Measurements from ENCODE around the gene ABCC8. TPM values are rescaled to one million over a fixed set of nuclear protein-coding genes. Genes with fewer than 3 reads are reported as not detected.
A peak's percentile ranks its signal among the peaks of the same experiment; 100 is the strongest.

ABCC8 gene
- total RNA-seq, 4 donors from 2014 or later: 0.40 to 4.0 (median 3.5) TPM

GRCh38 chr11:17354601-17354991 lies 122.0 kb downstream of the ABCC8 start:
- in situ Hi-C loops (cut with MboI; ENCODE audit: low pct_ligation_motif_present in 1 of 4, low pct_unique_long_range_greater_than_20kb in 1 of 4, low sequenced_read_pairs in 3 of 4) (no loop called here), intact Hi-C loops (cut with DNase I; ENCODE audit: low total_unique reads) (no loop called here)
- TF ChIP-seq POLR2AphosphoS5 (IDR thresholded peaks at IDR 0.05) (no peak), CTCF (IDR thresholded peaks at IDR 0.05) (peak; percentile 61 to 73 (median 67))
- Histone ChIP-seq H3K27me3 (no peaks in the 10 kb centered on the region), H3K9me3 (no peaks in the 10 kb centered on the region), H3K4me3 (no peak overlapping the region), H3K4me1 (peaks cover 0 to 19% (median 10%) of the 10 kb centered on the region in 4 donors), H3K27ac (peak overlapping the region in 2 of 4 donors; percentile 89 to 93), H3K36me3 (peaks cover 0 to 17% (median 4%) of the 10 kb centered on the region in 4 donors)
- WGBS, 2 donors (ENCODE audit: low coverage in 1 of 2): 31 to 37% methylated on average over 3 of the region's 3 CpGs
- peak; percentile 76 for DNase-seq

GRCh38 chr11:17353821-17354600 lies 122.6 kb downstream of the ABCC8 start:
- peaks cover 0 to 19% (median 10%) of the 10 kb centered on the region in 4 donors for H3K4me1 ChIP-seq
- peak overlapping the region; percentile 85 to 93 (median 90) for H3K27ac ChIP-seq
- H3K9me3 ChIP-seq: no peaks in the 10 kb centered on the region
- intact Hi-C loops (cut with DNase I; ENCODE audit: low total_unique reads) (no loop called here), in situ Hi-C loops (cut with MboI; ENCODE audit: low pct_ligation_motif_present in 1 of 4, low pct_unique_long_range_greater_than_20kb in 1 of 4, low sequenced_read_pairs in 3 of 4) (no loop called here)
- TF ChIP-seq POLR2A (IDR thresholded peaks at IDR 0.05) (no peak), POLR2AphosphoS5 (IDR thresholded peaks at IDR 0.05) (no peak), CTCF (IDR thresholded peaks at IDR 0.05) (no peak), EP300 (IDR thresholded peaks at IDR 0.05; ENCODE audit: low read depth) (no peak)
- H3K4me3 ChIP-seq: peak overlapping the region in 3 of 4 donors; percentile 56 to 73 (median 68)
- WGBS, 2 donors (ENCODE audit: low coverage in 1 of 2): 1 to 7% methylated on average over 12 to 15 of the region's 15 CpGs
- no peaks in the 10 kb centered on the region for H3K27me3 ChIP-seq
- H3K36me3 ChIP-seq: peaks cover 0 to 12% (median 4%) of the 10 kb centered on the region in 4 donors
- no peak for DNase-seq

GRCh38 chr11:17352950-17353820 lies 123.5 kb downstream of the ABCC8 start:
- 1 to 2% methylated on average over 9 to 41 of the region's 69 CpGs for WGBS, 2 donors (ENCODE audit: low coverage in 1 of 2)
- Histone ChIP-seq H3K9me3 (no peaks in the 10 kb centered on the region), H3K4me1 (peaks cover 0 to 19% (median 10%) of the 10 kb centered on the region in 4 donors), H3K27me3 (no peaks in the 10 kb centered on the region), H3K4me3 (peak overlapping the region; percentile 27 to 73 (median 62)), H3K27ac (peak overlapping the region; percentile 85 to 93 (median 90)), H3K36me3 (peaks cover 0 to 12% (median 4%) of the 10 kb centered on the region in 4 donors)
- in situ Hi-C loops (cut with MboI; ENCODE audit: low pct_ligation_motif_present in 1 of 4, low pct_unique_long_range_greater_than_20kb in 1 of 4, low sequenced_read_pairs in 3 of 4): no loop called here
- TF ChIP-seq POLR2A (IDR thresholded peaks at IDR 0.05) (peak; percentile 75), POLR2AphosphoS5 (IDR thresholded peaks at IDR 0.05) (peak; percentile 39 to 71 (median 64)), EP300 (IDR thresholded peaks at IDR 0.05; ENCODE audit: low read depth) (no peak), CTCF (IDR thresholded peaks at IDR 0.05) (no peak)
- DNase-seq: peak; percentile 85
- intact Hi-C loops (cut with DNase I; ENCODE audit: low total_unique reads): no loop called here

Measured in transverse colon (tissue), 4 donors.